ENCODE results near the gene KRT4.

GRCh38 chr12:52838609-52839435, 24.9 kb upstream of the KRT4 start:
- TF ChIP-seq ELF1 (IDR thresholded peaks at IDR 0.05; ENCODE audit: borderline replicate concordance, low read depth) (no peak), CTCF (IDR thresholded peaks at IDR 0.05 in 2 of 3, conservative IDR thresholded peaks at IDR 0.05 in 1 of 3; ENCODE audit: borderline replicate concordance in 1 of 3, insufficient read depth in 1 of 3, low read depth in 2 of 3, low read length in 2 of 3) (no peak), ZBTB33 (IDR thresholded peaks at IDR 0.05; ENCODE audit: extremely low read depth, insufficient replicate concordance, low read length) (no peak), YY1 (IDR thresholded peaks at IDR 0.05; ENCODE audit: extremely low read depth, insufficient replicate concordance, low read depth, low read length) (no peak), POLR2A (IDR thresholded peaks at IDR 0.05; ENCODE audit: borderline replicate concordance, extremely low read depth, insufficient read depth, insufficient read length) (no peak), REST (IDR thresholded peaks at IDR 0.05; ENCODE audit: low read depth) (no peak)
- TF ChIP-seq, protein P1, sequence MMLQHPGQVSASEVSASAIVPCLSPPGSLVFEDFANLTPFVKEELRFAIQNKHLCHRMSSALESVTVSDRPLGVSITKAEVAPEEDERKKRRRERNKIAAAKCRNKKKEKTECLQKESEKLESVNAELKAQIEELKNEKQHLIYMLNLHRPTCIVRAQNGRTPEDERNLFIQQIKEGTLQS (IDR thresholded peaks at IDR 0.05) = no peak
